Transverse colon (tissue), 3 donors: ENCODE data around the gene PID1.

Experiments
- CTCF ChIP-seq, 5 experiments: fragments of 200-600 bp in 3 of 5; fragments of 450-650 bp in 2 of 5; sonication (generic) in 3 of 5; IDR thresholded peaks; 1 replicate in 2 of 5; 2 replicates in 3 of 5; pipeline ENCODE4 v1.5.1; 2016 to 2017; ENCODE audit warnings: antibody characterized with exemption in 5 of 5, inconsistent platforms in 3 of 5, mild to moderate bottlenecking in 2 of 5, moderate library complexity in 1 of 5
- EP300 ChIP-seq: sonication (generic); formaldehyde crosslinking; IDR thresholded peaks from one replicate; pipeline ENCODE4 v1.6.1; 2017; ENCODE audit warnings: antibody characterized with exemption, low read depth
- POLR2A ChIP-seq: fragments of 450-650 bp; IDR thresholded peaks from one replicate; pipeline ENCODE4 v1.6.1; 2016; ENCODE audit warnings: antibody characterized with exemption, mild to moderate bottlenecking, moderate library complexity

GRCh38 chr2:229087843-229088516, 183.1 kb downstream of the PID1 start:
- TF ChIP-seq CTCF (IDR thresholded peaks at IDR 0.05) (no peak), POLR2A (no peak), EP300 (no peak)
